Fibroblast of lung (primary cell): ENCODE measurements around the gene VTI1A.

Experiments
- EZH2 ChIP-seq: IDR thresholded peaks from 2 replicates; pipeline ENCODE4 v1.5.1; 2012; ENCODE audit warnings: low read length, control low read depth, mild to moderate bottlenecking; ENCODE audit errors: missing control alignments
- TF ChIP-seq, protein P1 (sequence below), 2 donors: IDR thresholded peaks in 1 of 2; conservative IDR thresholded peaks in 1 of 2; 1 replicate in 1 of 2; 2 replicates in 1 of 2; pipeline ENCODE4 v1.5.1; 2011 to 2012; ENCODE audit warnings: low read length in 2 of 2, control low read depth in 1 of 2, inconsistent platforms in 1 of 2, low read depth in 1 of 2, mild to moderate bottlenecking in 1 of 2

DNA sequence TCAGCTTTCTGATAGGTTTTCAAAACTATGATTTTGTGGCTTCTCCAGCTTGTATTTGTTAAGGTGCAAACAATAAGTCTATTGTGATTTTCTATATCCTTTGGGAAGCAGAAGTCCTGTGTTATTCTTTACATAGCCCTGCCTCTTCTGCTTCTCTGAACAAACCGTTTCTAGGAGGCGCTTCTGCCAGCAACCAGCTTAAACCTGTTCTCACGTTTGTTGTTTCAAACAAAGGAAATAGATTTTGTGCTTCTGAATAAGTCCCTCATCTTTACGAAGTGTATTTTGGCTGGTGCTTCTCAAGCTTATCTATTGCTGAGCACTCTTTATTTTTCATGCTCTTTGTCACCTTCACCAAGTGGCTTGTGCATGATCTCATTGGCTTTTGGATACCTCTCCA lies 61.0 kb downstream of the VTI1A start:
- TF ChIP-seq, protein P1, sequence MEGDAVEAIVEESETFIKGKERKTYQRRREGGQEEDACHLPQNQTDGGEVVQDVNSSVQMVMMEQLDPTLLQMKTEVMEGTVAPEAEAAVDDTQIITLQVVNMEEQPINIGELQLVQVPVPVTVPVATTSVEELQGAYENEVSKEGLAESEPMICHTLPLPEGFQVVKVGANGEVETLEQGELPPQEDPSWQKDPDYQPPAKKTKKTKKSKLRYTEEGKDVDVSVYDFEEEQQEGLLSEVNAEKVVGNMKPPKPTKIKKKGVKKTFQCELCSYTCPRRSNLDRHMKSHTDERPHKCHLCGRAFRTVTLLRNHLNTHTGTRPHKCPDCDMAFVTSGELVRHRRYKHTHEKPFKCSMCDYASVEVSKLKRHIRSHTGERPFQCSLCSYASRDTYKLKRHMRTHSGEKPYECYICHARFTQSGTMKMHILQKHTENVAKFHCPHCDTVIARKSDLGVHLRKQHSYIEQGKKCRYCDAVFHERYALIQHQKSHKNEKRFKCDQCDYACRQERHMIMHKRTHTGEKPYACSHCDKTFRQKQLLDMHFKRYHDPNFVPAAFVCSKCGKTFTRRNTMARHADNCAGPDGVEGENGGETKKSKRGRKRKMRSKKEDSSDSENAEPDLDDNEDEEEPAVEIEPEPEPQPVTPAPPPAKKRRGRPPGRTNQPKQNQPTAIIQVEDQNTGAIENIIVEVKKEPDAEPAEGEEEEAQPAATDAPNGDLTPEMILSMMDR (conservative IDR thresholded peaks at IDR 0.05 in 1 of 2, IDR thresholded peaks at IDR 0.05 in 1 of 2; ENCODE audit: low read depth in 1 of 2, low read length in 2 of 2), result no peak
- no peak for TF ChIP-seq EZH2
